KG1 (cell line): ENCODE measurements around the gene IFT52.

Experiments used
- DNase-seq: peaks from one replicate; lab custom pipeline; 2025; lab: John Stamatoyannopoulos, UW

IFT52 gene, protein sequence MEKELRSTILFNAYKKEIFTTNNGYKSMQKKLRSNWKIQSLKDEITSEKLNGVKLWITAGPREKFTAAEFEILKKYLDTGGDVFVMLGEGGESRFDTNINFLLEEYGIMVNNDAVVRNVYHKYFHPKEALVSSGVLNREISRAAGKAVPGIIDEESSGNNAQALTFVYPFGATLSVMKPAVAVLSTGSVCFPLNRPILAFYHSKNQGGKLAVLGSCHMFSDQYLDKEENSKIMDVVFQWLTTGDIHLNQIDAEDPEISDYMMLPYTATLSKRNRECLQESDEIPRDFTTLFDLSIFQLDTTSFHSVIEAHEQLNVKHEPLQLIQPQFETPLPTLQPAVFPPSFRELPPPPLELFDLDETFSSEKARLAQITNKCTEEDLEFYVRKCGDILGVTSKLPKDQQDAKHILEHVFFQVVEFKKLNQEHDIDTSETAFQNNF

DNA sequence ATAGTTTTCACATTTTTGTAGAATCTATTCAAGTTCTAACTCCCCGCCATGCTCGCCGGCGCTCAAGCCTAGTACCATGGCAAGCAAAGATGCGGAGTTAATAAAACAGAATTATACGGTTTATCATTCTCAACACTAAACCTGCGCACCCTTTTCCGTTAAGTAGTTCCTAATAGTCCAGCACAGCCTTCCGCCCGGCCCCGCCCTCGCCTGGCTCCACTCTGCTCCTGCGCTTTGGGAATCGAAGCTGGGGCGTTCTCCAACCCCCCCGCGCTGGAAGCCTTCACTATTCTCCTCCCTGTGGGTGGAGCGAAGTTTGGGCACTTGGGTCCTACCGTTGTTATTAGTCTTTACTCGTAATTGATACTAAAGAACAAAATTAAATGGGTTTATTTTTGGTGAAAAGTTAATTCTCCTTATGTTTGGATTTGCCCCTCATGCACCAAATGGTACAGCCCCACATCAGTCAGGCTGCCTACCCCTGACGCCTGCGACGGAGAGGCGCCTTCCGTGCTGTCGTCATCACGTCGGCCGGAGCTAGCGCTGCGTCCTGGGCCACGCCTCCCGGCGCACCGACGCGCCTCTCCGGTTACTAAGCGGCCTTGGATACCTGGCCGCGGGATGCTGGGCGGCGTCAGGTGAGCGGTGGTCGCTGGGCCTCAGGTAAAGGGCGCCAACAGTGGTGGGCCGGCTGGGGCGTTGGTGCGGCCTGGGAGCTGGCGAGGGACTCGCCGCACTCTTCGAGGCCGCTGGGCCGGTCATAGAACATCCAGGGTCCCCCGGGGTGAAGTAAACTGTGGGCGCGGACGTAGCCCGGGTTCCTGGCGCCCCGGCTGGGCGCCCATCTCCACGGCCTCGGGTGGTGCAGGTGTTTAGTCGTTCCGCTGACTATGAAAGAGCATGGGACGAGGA, at the start of gene IFT52:
IFT52 (plus strand) TSS at position 546 of the 912 bp plus-strand sequence. CDS start 3,762 bp downstream, outside the sequence.
- peak; percentile 98 for DNase-seq

GRCh38 chr20:43541214-43541613, 49.5 kb upstream of the IFT52 start:
- no peak for DNase-seq

DNA sequence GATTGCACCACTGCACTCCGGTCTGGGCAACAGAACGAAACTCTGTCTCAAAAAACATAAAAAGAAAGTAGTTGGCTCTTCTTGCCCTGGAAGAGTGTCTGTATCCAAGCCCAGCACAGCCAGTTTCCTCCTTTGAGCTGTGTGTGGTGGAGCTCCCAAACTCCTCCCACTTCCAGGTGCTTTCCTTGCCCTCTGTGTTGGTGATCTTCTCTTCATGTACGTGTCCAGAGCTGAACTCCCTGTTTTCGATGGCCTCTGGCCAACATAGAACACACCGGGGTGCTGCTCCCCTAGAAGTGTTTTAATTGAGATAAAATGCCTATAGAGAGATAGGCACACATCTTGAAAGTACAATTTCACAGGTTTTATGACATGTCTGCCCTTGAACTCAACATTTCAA, 48.6 kb upstream of the IFT52 start:
- DNase-seq: no peak

DNA sequence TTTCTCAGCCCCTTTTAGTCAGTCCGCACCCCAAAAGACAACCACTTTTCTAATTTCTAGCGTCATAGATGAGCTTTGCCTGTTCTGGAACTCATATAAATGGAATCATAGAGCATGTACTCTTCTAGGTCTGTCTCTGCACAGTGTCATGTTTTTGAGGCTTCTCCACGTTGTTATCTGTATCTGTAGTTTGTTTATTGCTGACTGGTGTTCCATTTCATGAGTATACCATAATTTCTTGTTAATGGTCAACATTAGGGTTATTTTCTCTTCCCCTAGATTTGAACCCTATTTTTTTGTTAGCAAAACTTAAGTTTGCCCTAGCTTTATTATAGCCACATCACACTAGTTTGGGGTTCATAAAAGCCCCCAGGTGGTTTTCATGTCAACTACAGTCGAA, 48.1 kb upstream of the IFT52 start:
- no peak for DNase-seq

GRCh38 chr20:43543138-43543537, 47.6 kb upstream of the IFT52 start:
- no peak for DNase-seq

DNA sequence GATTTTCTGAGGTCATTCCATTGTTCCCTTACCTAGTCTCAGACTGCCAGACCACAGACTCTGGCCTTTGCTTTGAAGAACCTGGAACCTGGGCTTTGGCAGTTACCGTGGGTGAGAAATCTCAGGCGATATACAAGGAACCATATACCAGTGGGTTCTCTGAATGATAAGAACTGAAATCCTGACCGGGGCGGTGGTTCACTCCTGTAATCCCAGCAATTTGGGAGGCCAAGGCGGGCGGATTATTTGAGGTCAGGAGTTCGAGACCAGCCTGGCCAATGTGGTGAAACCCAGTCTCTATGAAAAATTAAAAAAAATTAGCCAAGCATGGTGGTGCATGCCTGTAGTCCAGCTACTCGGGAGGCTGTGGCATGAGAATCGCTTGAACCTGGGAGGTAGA, 46.2 kb upstream of the IFT52 start:
- no peak for DNase-seq

DNA sequence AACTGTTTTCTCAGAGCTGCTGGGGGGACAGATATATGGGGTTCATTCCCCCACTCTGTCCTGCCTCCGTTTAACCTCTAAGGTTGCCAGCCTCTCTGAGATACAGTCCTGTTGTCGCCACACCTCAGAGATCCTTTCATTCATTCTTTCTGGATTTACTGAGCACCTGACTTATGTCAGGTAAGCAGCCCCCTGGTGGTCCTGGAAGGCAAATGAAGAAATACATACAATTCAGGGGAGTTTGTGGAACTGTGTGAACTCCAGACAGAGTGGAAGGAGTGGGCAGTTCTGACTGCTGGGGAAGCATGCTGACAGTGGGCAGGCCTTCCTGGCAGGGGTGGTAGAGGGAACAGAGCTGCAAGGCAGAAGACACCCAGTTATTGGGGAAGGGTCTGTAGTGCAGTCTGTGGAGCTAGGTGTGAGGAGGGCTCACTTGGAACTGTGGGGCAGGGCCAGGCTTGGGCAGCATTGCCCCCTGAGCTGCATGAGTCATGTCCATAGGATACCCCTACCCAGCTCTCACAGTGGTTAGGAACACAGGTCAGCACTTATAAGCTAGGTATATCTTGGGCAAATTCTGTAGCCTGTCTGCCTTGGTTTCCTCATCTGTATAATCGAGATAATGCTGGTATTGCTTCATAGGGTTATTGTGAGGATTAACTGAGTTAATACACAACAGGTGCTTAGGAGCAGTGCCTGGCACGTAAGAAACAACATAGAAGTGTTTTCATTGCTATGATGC, 44.7 kb upstream of the IFT52 start:
- DNase-seq: no peak

DNA sequence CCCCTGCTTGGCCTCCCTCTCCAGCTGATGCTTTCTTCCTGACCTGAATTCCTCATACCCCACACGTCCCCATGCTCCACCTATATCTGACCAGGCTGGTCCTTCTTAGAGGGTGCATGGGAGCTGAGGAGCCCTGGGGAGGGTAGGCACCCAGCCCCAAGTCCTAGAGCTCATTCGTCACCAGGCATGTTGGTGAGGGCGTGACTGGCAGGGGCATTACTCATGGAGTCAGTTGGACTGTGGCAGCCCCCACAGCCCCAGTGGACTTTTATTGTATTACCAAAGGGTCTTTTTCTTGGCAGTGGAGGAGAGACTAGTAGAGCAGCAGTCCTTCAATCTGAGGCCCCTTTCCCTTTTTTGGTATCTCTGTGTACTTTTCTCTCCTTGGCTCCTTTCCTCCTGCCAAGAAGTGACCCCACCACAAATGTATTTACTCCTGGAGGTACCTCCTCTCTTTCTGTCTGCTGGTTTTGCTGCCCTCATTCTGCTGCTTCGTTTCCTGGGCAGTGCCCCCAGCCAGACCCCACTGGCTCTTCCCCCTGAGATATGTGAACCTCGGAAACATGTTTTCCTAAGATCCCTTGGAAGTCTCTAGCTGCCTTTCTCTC, 42.4 kb upstream of the IFT52 start:
- DNase-seq: no peak

GRCh38 chr20:43549416-43550065, 41.2 kb upstream of the IFT52 start:
- no peak for DNase-seq

DNA sequence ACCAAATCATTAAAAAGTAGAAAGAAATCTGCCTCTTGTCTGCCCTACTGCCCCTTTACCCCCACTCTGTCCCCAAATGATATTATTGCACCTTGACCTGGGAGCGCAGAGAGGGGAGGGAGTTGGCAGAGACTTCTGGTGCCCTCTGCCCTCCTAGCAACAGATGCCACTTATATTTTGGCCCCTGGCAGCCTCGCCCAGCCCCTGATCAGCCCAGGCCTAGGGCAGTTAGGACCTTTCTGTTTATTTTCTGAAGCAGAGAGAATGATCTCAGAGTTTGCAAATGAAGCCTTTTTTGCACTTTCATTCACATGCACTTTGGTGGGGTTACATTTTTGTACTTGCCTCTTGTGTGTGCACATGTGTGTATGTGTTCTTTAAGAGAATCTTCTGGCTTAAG, 40.3 kb upstream of the IFT52 start:
- no peak for DNase-seq

GRCh38 chr20:43554369-43554768, 36.4 kb upstream of the IFT52 start:
- no peak for DNase-seq

GRCh38 chr20:43558412-43559146, 32.2 kb upstream of the IFT52 start, which contains the start of gene SGK2:
TSS of gene SGK2 (plus strand) at chr20:43559027. CDS start at chr20:43566496, 7,469 bp downstream.
- no peak for DNase-seq

DNA sequence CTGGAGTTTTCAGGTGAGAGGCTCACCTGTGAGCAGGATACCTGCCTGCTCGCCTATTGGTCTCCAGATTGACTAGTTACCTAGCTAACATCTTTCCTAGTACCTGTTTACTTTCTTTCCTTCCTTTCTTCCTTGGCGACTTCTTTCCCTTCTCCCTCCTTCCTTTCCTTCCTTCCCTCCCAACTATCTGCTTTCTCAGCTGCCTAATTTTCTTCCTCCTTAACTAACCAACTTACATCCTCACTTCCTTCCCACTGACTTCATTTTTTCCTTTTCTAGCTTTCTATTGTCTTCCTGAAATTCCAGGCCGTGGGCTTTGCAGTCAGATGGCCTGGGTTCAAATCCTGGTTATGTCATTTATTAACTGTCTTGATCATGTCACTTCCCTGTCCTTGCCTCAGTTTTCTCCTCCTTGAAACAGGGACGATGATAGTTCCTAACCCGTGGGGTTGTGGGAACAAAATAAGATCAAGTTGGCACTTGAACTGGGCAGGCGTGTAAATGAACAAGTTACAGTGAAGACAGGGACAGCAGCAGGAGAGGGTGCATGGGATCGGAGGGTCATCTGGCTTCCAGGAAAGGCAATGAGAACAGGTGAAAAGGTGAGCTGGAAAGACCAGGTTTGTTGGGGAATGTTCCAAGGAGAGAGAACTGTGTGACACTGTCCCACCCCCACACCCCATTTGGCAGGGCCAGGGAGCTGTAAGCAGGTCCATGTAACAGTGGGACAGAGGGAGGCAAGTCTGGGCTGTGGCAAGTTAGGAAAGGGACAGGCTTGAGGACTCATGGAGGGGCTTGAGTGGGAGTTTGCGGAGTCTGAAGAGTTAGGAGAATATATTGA, 31.4 kb upstream of the IFT52 start:
- DNase-seq: no peak

- DNase-seq: no peak
Measured at GRCh38 chr20:43560974-43561373, 29.8 kb upstream of the IFT52 start.

- no peak for DNase-seq
Measured at GRCh38 chr20:43563429-43563828, 27.3 kb upstream of the IFT52 start.

- no peak for DNase-seq
Measured at GRCh38 chr20:43563991-43564390, 26.7 kb upstream of the IFT52 start.

DNA sequence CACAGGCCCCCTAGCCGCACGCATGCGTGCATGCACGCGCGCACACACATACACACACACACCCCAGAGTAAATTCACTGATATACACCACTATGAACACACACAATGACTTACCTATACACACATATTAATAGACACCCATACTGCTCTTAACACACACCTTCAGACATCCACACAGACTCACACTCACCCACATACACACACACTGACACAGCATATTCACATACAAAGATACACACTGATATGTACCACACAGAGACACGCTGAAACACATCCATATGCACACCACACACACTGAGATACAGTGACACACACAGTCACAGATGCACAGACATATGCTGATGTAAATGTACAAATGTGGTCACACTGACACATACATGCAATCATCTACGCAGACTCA, 26.3 kb upstream of the IFT52 start:
- no peak for DNase-seq

DNA sequence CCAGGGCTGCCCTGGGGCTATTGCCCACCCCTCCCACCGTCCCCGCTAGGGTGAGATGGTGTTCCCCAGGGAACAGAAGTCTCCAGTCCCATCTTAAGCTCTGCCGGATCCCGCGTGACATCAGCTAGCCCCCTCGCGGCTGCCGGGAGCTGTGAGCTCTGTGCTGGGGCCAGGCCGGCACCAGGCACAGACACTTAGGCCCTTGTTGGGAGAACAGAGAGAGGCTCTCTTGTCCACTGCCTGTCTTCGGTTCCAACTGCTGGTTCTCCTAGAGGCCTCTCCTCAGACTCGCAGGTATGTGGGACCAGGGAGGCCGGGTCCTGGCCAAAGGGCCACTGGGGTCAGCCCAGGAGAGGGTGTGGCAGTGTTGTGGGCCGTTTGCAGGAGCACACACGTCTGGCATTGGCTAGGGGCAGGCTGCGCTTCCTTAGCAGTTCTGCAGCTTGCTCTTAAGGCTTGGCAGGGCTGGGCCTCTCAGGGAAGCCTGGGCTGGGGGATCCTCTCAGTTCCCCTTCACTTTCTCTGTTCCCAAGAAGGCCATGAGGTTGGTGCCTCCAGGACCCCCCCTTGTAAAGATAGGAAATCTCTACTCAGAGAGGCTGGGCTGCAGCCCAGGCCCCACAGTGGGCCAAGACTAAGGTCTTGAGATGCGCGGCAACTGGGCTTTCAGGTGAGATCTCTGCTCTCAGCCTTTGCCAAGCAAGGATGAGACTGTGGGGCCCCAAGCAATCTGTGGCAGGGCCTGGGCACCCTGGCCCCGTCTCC, 25.6 kb upstream of the IFT52 start:
- no peak for DNase-seq

DNA sequence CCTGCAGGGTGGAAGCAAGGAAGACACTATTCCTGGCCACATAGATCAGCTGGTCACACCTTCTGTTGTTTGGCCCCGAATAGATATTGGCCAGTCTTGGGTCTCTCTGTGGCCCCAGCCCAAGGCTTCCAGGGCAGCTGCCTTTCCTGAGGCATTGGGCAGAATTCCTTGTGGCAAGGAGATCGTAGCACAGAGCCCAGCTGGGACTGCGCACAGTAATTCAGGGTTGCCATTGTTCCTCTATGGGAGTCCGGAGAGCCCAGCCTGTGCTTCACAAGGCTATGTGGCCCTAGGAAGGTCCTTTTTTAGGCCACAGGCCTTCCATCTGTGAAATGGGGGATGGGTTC, 25.0 kb upstream of the IFT52 start:
- no peak for DNase-seq
